HepG2 (cell line): Measurements from ENCODE around the gene PRSS21. TPM values are rescaled to one million over a fixed set of nuclear protein-coding genes. Genes with fewer than 3 reads are reported as not detected.
A peak's percentile ranks its signal among the peaks of the same experiment; 100 is the strongest.

ENCODE experiments used
- ATAC-seq: fragments of 200-7000 bp; cut with Tn5 transposase; 3 replicates; pipeline ENCODE4 v1.9.1; 2020; ENCODE audit warnings: mild to moderate bottlenecking, moderate library complexity
- BruUV-seq: library from RNA; stranded (reverse); fragments of 400-500 nt; replicated peaks from 2 replicates; lab custom pipeline; 2021; lab: Mats Ljungman, UMichigan
- CTCF ChIA-PET: fragments of 300-600 bp; formaldehyde crosslinking; extraction: SDS; loops from one replicate; lab custom pipeline; 2021; ENCODE audit warnings: low total read pairs, inconsistent platforms, low intra/inter-chr PET ratio; lab: Yijun Ruan, JAX
- POLR2A ChIA-PET: fragments of 350-600 bp; sonication (Branson Sonifier 250); formaldehyde crosslinking; loops from one replicate; lab custom pipeline; 2020; ENCODE audit warnings: antibody characterized with exemption, inconsistent platforms; lab: Yijun Ruan, JAX
- DNase-seq: peaks from one replicate; pipeline ENCODE4 v3.0.0-alpha.2; 2015; ENCODE audit warnings: low spot score
- FAIRE-seq: peaks from 3 replicates; lab custom pipeline; 2011; peaks lifted over from hg19 to GRCh38; lab: Jason Lieb, UNC
- H2AFZ ChIP-seq: one replicate; pipeline ENCODE4 v1.6.1; 2011; ENCODE audit warnings: low read length, inconsistent platforms
- H3K27ac ChIP-seq: fragments of 300-600 bp; 3 replicates; pipeline ENCODE4 v1.8.0; 2011; ENCODE audit warnings: mixed run types, mild to moderate bottlenecking, mixed read lengths, low read length, inconsistent platforms; ENCODE audit not compliant: insufficient read depth; ENCODE audit errors: extremely low read length
- H3K27me3 ChIP-seq, 2 experiments: fragments of 200-600 bp in 1 of 2; 2 replicates in 1 of 2; 3 replicates in 1 of 2; pipeline versions ENCODE4 v1.6.0 to v1.8.0; 2011; ENCODE audit warnings: low read length in 2 of 2, mild to moderate bottlenecking in 2 of 2, moderate library complexity in 2 of 2, inconsistent platforms in 1 of 2; ENCODE audit not compliant: insufficient read depth in 2 of 2, control insufficient read depth in 1 of 2
- H3K36me3 ChIP-seq, 2 experiments: fragments of 200-600 bp in 1 of 2; replicated peaks in 1 of 2; 2 replicates in 1 of 2; 3 replicates in 1 of 2; pipeline versions ENCODE4 v1.5.1 to v1.8.0; 2011; ENCODE audit warnings: low read length in 2 of 2, inconsistent platforms in 1 of 2; ENCODE audit not compliant: insufficient read depth in 2 of 2, control insufficient read depth in 1 of 2
- H3K4me1 ChIP-seq: 2 replicates; pipeline ENCODE4 v1.5.1; 2012; ENCODE audit warnings: low read length, inconsistent platforms; ENCODE audit not compliant: insufficient read depth
- H3K4me2 ChIP-seq: 2 replicates; pipeline ENCODE4 v1.6.0; 2011; ENCODE audit warnings: low read depth, low read length, inconsistent platforms
- H3K4me3 ChIP-seq, 3 experiments: fragments of 200-600 bp in 1 of 3; sonication (generic), shearing (Covaris generic) in 1 of 3; replicated peaks in 1 of 3; 2 replicates each; pipeline ENCODE4 v1.5.1; 2011 to 2016; ENCODE audit warnings: low read length in 3 of 3, inconsistent platforms in 2 of 3, low read depth in 2 of 3, mild to moderate bottlenecking in 2 of 3, control low read depth in 1 of 3, mixed read lengths in 1 of 3; ENCODE audit not compliant: insufficient read depth in 1 of 3
- H3K79me2 ChIP-seq: one replicate; pipeline ENCODE4 v1.6.1; 2011; ENCODE audit warnings: low read length, inconsistent platforms; ENCODE audit not compliant: insufficient read depth
- H3K9ac ChIP-seq: 2 replicates; pipeline ENCODE4 v1.6.0; 2011; ENCODE audit warnings: mild to moderate bottlenecking, low read depth, low read length, inconsistent platforms; ENCODE audit not compliant: insufficient read depth
- H3K9me3 ChIP-seq: 2 replicates; pipeline ENCODE4 v1.5.1; 2012; ENCODE audit warnings: mild to moderate bottlenecking, low read length
- H4K20me1 ChIP-seq: 2 replicates; pipeline ENCODE4 v1.6.0; 2011; ENCODE audit warnings: inconsistent platforms, mild to moderate bottlenecking, low read length, moderate library complexity; ENCODE audit not compliant: insufficient read depth
- ETV6 ChIP-seq: sonication (generic); formaldehyde crosslinking; conservative IDR thresholded peaks from 2 replicates; pipeline ENCODE4 v1.4.0; 2020; ENCODE audit warnings: missing genetic modification reagents
- NCOA5 ChIP-seq: sonication (generic); formaldehyde crosslinking; IDR thresholded peaks from 2 replicates; pipeline ENCODE4 v1.4.0; 2020; ENCODE audit warnings: missing genetic modification reagents
- POGZ ChIP-seq: sonication (generic); formaldehyde crosslinking; IDR thresholded peaks from 2 replicates; pipeline ENCODE4 v1.4.0; 2020; ENCODE audit warnings: mild to moderate bottlenecking, missing genetic modification reagents
- POLR2A ChIP-seq, 2 experiments: IDR thresholded peaks; 2 replicates each; pipeline ENCODE4 v1.6.1; 2011; ENCODE audit warnings: low read depth in 2 of 2, low read length in 2 of 2, mild to moderate bottlenecking in 1 of 2, moderate library complexity in 1 of 2; ENCODE audit not compliant: insufficient read depth in 1 of 2
- RORA ChIP-seq: sonication (generic); formaldehyde crosslinking; IDR thresholded peaks from 2 replicates; pipeline ENCODE4 v1.5.0; 2020; ENCODE audit warnings: mild to moderate bottlenecking, missing genetic modification reagents, moderate library complexity
- XBP1 ChIP-seq: sonication (generic); formaldehyde crosslinking; IDR thresholded peaks from 2 replicates; pipeline ENCODE4 v1.5.0; 2020; ENCODE audit warnings: missing genetic modification reagents
- ZFP36L1 ChIP-seq: sonication (generic); formaldehyde crosslinking; IDR thresholded peaks from 2 replicates; pipeline ENCODE4 v1.8.0; 2022; ENCODE audit warnings: mild to moderate bottlenecking, missing genetic modification reagents, moderate library complexity
- ZFP90 ChIP-seq: sonication (generic); formaldehyde crosslinking; IDR thresholded peaks from 2 replicates; pipeline ENCODE4 v1.8.0; 2022; ENCODE audit warnings: missing genetic modification reagents, mild to moderate bottlenecking, inconsistent platforms, borderline replicate concordance
- ZNF121 ChIP-seq: sonication (generic); formaldehyde crosslinking; IDR thresholded peaks from 2 replicates; pipeline ENCODE4 v1.5.0; 2020; ENCODE audit warnings: mild to moderate bottlenecking, missing genetic modification reagents
- WGBS: methylation state at CpG from one replicate; pipeline ENCODE4 v1.1.6; 2017; ENCODE audit warnings: low lambda C conversion rate; 5-methylcytosine and 5-hydroxymethylcytosine counted together
- in situ Hi-C: cut with HindIII; loops from 2 replicates; pipeline ENCODE4 v1.10.0; 2017; ENCODE audit warnings: low pct_unique_long_range_greater_than_20kb; ENCODE audit not compliant: extremely low pct_ligation_motif_present
- intact Hi-C: fragments of 100-400 bp; cut with micrococcal nuclease; formaldehyde crosslinking; loops from one replicate; pipeline ENCODE4 v1.10.0; 2022; ENCODE audit not compliant: unreplicated experiment
- polyA plus RNA-seq, 8 experiments: library from polyadenylated mRNA; depleted of rRNA in 3 of 8; stranded (reverse) in 7 of 8; unstranded in 1 of 8; fragments of >200 nt; fragmentation: Illumina TruSeq in 4 of 8; extraction: Trizol in 4 of 8; gene quantifications; 2 replicates each; pipeline versions ENCODE4 v1.2.1 to v1.2.3, GENCODE V29; 2011 to 2016; ENCODE audit warnings: low read depth in 4 of 8, missing spikeins in 1 of 8, mixed read lengths in 1 of 8; ENCODE audit not compliant: insufficient read depth in 1 of 8
- total RNA-seq, 5 experiments: library from RNA; depleted of rRNA; stranded (reverse); fragments of >200 nt; fragmentation: Illumina TruSeq; extraction: Trizol; gene quantifications; 2 replicates each; pipeline ENCODE4 v1.2.3, GENCODE V29; 2016; ENCODE audit warnings: low read depth in 1 of 5

The PRSS21 gene
- total and polyA plus RNA-seq, 2 of the 13 experiments (the other 11 are each of a cell fraction or from before 2014, with no cell fraction given), result not detected

DNA sequence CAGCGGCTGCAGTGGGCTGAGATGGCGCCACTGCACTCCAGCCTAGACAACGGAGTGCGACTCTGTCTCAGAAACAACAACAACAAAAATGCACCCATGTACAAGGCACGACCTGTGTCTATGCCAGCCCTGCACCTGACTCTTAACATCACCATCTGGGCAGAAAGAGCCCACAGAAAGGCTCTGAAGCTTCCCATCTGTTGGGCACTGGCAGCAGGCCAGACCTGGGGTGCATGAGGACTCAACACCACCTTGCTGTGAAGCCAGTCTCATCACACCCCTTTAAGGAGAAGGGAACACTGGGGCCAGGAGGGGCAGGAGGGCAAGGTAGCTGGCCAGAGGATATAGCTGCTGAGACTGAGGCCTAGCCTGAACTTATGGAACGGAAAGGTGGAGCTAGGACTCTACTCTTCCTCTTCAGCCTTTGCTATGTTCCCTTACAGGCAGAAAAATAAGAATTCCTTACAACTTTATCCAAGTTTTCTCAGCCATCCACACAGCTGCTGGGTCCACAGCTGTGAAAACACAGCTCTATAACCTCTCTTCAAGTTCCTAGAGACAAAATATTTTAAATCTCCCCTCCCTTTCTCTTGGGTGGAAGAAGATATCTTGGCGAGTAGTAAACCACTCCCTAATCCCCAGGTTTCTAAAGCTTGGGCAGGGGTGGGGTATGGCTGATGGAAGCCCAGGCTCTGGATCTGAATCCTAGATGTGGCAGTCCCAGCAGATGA, 42.7 kb upstream of the PRSS21 start:
- H3K27me3 ChIP-seq, result no peaks in the 10 kb centered on the region; a peak in 1 of 5 replicates
- no peak for TF ChIP-seq ZFP36L1
- TF ChIP-seq POLR2A (IDR thresholded peaks at IDR 0.05; ENCODE audit: insufficient read depth in 1 of 2, low read depth in 2 of 2, low read length in 2 of 2), result peak in 1 of 2 experiments; percentile 17; a peak in 1 of 4 replicates
- no peak for TF ChIP-seq NCOA5 (CRISPR knock-in tag)
- TF ChIP-seq, all 625 proteins: peak for 1
- no peak for FAIRE-seq
- BruUV-seq, result no TSS peak
- H3K4me2 ChIP-seq, result no peak overlapping the region
- intact Hi-C loops, result no loop called here
- WGBS, result 86% methylated on average over 7 of the region's 7 CpGs
- POLR2A ChIA-PET, result interaction anchor here (6.1 kb wide), 1 partner anchor 22 kb away, joined by 74 read pairs; the partner anchor contains the start of gene SRRM2
- no peak overlapping the region for H2AFZ ChIP-seq
- H3K4me1 ChIP-seq, result peaks cover 25% of the 10 kb centered on the region
- no peak for DNase-seq
- peaks cover 34% of the 10 kb centered on the region for H3K79me2 ChIP-seq
- no peak overlapping the region for H3K4me3 ChIP-seq
- H3K9ac ChIP-seq, result no peak overlapping the region
- no peak for ATAC-seq
- H3K9me3 ChIP-seq, result no peaks in the 10 kb centered on the region
- H4K20me1 ChIP-seq, result 0 out of 2 replicates have a peak, but pooled peaks cover 7% of the 10 kb centered on the region
- H3K27ac ChIP-seq, result no peak overlapping the region
- peaks cover 26 to 50% of the 10 kb centered on the region in 2 experiments; a peak in 4 of 5 replicates for H3K36me3 ChIP-seq
- CTCF ChIA-PET, result no interaction called here
- in situ Hi-C loops, result no loop called here

DNA sequence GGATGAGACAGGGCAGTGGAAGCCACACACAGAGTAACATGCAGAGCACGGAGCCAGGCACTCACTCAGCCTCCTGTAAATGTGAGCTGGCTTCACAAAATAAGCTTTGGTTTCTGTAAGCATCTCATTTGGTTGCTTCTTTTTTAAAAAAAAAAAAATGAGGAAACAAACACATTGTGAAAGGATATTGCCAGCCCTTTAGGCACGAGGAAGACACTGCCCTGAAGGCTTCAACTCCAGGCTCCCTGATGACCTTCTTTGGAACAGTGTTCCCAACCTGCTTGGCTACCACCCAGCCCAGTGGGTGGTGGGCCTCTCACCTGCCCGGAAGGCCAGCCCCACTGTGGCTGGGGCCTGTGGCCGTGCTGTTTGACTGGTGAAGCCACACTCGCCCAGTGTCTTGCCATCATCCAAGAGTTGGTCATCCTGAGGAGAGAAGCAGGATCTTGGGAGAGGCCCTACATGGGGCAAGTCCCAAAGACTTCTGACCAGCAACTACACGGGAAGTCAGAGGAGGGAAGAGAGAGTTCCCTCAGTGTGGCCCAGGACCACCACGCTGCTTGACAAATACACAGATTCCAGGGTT, 41.8 kb upstream of the PRSS21 start:
- Histone ChIP-seq H2AFZ (no peak overlapping the region), H3K79me2 (peaks cover 34% of the 10 kb centered on the region), H3K4me3 (peak overlapping the region in 1 of 3 experiments; percentile 80; a peak in 1 of 6 replicates), H4K20me1 (0 out of 2 replicates have a peak, but pooled peaks cover 7% of the 10 kb centered on the region), H3K27me3 (no peaks in the 10 kb centered on the region; a peak in 1 of 5 replicates), H3K4me2 (peak overlapping the region; percentile 93), H3K9ac (peak overlapping the region; percentile 91; the same call in 1 of the 2 replicates), H3K4me1 (peaks cover 25% of the 10 kb centered on the region), H3K36me3 (peaks cover 18 to 41% of the 10 kb centered on the region in 2 experiments; a peak in 4 of 5 replicates), H3K9me3 (no peaks in the 10 kb centered on the region), H3K27ac (no peak overlapping the region)
- in situ Hi-C loops (no loop called here), intact Hi-C loops (no loop called here)
- BruUV-seq, result no TSS peak
- ChIA-PET POLR2A (interaction anchor here (1.4 to 6.1 kb wide), 2 partner anchors 8 to 23 kb away, joined by 4 to 74 read pairs; partner anchors contain the start of gene SRRM2), CTCF (no interaction called here)
- DNase-seq (no peak), ATAC-seq (no peak), FAIRE-seq (no peak)
- WGBS, result 96% methylated on average over 7 of the region's 7 CpGs
- no peak for TF ChIP-seq XBP1 (CRISPR knock-in tag)
- TF ChIP-seq ETV6 (CRISPR knock-in tag), result no peak
- TF ChIP-seq ZNF121 (CRISPR knock-in tag), result no peak
- TF ChIP-seq RORA, result no peak
- TF ChIP-seq ZFP90, result no peak
- no peak for TF ChIP-seq POGZ (CRISPR knock-in tag)
